HG02642 (cell line): Measurements from ENCODE around the gene ARHGAP33.

ENCODE experiments used
- ATAC-seq: cut with Tn5 transposase; IDR thresholded peaks from one replicate; pipeline ENCODE4 v1.9.1; 2021; ENCODE audit warnings: mild to moderate bottlenecking; ENCODE audit not compliant: unreplicated experiment, poor library complexity

ARHGAP33 gene

GRCh38 chr19:35738887-35739229 is 36.5 kb upstream of the ARHGAP33 start:
- no peak for ATAC-seq

GRCh38 chr19:35739275-35740107 is 35.9 kb upstream of the ARHGAP33 start:
- no peak for ATAC-seq

- ATAC-seq, result no peak
Observed at GRCh38 chr19:35740108-35740422, 35.3 kb upstream of the ARHGAP33 start.

- peak; percentile 62 for ATAC-seq
Observed at GRCh38 chr19:35740423-35741202, 34.8 kb upstream of the ARHGAP33 start.

GRCh38 chr19:35741203-35741515 is 34.2 kb upstream of the ARHGAP33 start:
- no peak for ATAC-seq

- ATAC-seq, result no peak
Observed at GRCh38 chr19:35742121-35742724, 33.1 kb upstream of the ARHGAP33 start, which contains the start of gene IGFLR1. TSS of gene IGFLR1 (minus strand) at chr19:35742452. CDS start at chr19:35741180, 1,272 bp downstream.

- no peak for ATAC-seq
Observed at GRCh38 chr19:35743640-35744429, 31.5 kb upstream of the ARHGAP33 start.

- peak; percentile 44 for ATAC-seq
Observed at GRCh38 chr19:35744430-35745327, 30.7 kb upstream of the ARHGAP33 start.

- ATAC-seq, result peak; percentile 43
Observed at GRCh38 chr19:35745328-35746086, 29.9 kb upstream of the ARHGAP33 start, which contains the start of the genes PSENEN and U2AF1L4. TSS of gene PSENEN (plus strand) at chr19:35745651. CDS start at chr19:35745931, 280 bp downstream. TSS of gene U2AF1L4 (minus strand) at chr19:35745418. CDS start at chr19:35745391, 27 bp downstream.

GRCh38 chr19:35746087-35746462 is 29.3 kb upstream of the ARHGAP33 start:
- no peak for ATAC-seq

- ATAC-seq, result no peak
Observed at GRCh38 chr19:35746531-35746930, 28.8 kb upstream of the ARHGAP33 start.

GRCh38 chr19:35748106-35749020 is 27.0 kb upstream of the ARHGAP33 start, which contains the start of gene LIN37:
TSS of gene LIN37 (plus strand) at chr19:35748576. CDS start at chr19:35748725, 149 bp downstream.
- peak; percentile 73 for ATAC-seq

- no peak for ATAC-seq
Observed at GRCh38 chr19:35750167-35750566, 25.2 kb upstream of the ARHGAP33 start.

GRCh38 chr19:35751839-35752745 is 23.3 kb upstream of the ARHGAP33 start:
- ATAC-seq, result no peak

GRCh38 chr19:35752746-35753350 is 22.5 kb upstream of the ARHGAP33 start:
- ATAC-seq, result no peak
